ENCODE data around the gene TFF1.

DNA sequence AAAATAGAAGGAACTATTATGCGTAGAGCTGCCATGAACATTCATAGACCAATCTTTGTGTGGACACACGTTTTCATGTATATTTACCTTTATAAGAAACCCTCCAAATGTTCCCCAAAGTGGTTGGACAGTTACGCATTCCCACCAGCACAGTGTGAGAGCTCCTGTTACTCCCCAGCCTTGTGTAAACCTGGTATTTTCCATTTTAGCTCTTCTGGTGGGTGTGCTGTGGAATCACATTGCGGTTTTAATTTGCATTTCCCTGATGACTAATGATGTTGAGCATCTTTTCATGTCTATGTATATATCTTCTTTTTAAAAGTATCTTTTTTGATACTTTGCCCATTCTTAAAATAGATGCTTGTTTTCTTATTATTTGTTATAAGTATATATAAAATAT is 34.2 kb upstream of the TFF1 start:
- TF ChIP-seq CTCF (IDR thresholded peaks at IDR 0.05; ENCODE audit: low read length) (no peak), EZH2 (optimal IDR thresholded peaks at IDR 0.05; ENCODE audit: low read depth, low read length) (no peak)
